ENCODE measurements around the gene OR52L1. TPM values are rescaled to one million over a fixed set of nuclear protein-coding genes. Genes with fewer than 3 reads are reported as not detected.
A peak's percentile ranks its signal among the peaks of the same experiment; 100 is the strongest.

The OR52L1 gene
- not detected in 2 replicates for total RNA-seq (ENCODE audit: low replicate concordance)
- long read RNA-seq: 0 reads

DNA sequence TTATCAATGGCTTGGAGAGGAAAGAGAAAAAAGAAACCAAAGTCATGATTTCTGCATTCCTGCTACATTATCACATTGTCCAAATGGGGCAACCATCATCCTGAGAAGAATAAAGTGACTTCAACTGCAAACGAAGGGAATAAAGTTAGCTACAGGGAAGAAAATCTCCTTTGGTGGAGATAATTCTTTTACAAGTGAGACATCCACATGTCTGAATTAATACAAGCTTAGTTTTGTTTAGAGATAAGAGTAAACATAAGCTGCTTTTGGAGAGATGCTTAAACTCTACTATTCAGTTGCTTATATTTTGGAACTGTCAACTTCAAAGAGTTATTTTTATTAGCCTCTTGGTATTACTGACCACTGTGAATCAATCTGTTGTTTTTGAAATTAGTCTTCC is at the start of gene OR52L1:
OR52L1 (minus strand) TSS at position 101 of the 400 bp plus-strand sequence; CDS start at position 46, 55 bp downstream.
- H3K4me1 Mint-ChIP-seq (ENCODE audit: unreplicated experiment): no peaks in the 10 kb centered on the region
- peaks cover 13% of the 10 kb centered on the region for H3K27me3 Mint-ChIP-seq
- TF ChIP-seq, protein P1, sequence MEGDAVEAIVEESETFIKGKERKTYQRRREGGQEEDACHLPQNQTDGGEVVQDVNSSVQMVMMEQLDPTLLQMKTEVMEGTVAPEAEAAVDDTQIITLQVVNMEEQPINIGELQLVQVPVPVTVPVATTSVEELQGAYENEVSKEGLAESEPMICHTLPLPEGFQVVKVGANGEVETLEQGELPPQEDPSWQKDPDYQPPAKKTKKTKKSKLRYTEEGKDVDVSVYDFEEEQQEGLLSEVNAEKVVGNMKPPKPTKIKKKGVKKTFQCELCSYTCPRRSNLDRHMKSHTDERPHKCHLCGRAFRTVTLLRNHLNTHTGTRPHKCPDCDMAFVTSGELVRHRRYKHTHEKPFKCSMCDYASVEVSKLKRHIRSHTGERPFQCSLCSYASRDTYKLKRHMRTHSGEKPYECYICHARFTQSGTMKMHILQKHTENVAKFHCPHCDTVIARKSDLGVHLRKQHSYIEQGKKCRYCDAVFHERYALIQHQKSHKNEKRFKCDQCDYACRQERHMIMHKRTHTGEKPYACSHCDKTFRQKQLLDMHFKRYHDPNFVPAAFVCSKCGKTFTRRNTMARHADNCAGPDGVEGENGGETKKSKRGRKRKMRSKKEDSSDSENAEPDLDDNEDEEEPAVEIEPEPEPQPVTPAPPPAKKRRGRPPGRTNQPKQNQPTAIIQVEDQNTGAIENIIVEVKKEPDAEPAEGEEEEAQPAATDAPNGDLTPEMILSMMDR (conservative IDR thresholded peaks at IDR 0.05): no peak
- H3K36me3 Mint-ChIP-seq: no peaks in the 10 kb centered on the region
- no peak for DNase-seq (ENCODE audit: extremely low spot score, unreplicated experiment)
- no peak within 1 kb of the TSS for H3K4me3 Mint-ChIP-seq
- no peaks in the 10 kb centered on the region for H3K9me3 Mint-ChIP-seq
- no peak within 1 kb of the TSS for H3K27ac Mint-ChIP-seq

DNA sequence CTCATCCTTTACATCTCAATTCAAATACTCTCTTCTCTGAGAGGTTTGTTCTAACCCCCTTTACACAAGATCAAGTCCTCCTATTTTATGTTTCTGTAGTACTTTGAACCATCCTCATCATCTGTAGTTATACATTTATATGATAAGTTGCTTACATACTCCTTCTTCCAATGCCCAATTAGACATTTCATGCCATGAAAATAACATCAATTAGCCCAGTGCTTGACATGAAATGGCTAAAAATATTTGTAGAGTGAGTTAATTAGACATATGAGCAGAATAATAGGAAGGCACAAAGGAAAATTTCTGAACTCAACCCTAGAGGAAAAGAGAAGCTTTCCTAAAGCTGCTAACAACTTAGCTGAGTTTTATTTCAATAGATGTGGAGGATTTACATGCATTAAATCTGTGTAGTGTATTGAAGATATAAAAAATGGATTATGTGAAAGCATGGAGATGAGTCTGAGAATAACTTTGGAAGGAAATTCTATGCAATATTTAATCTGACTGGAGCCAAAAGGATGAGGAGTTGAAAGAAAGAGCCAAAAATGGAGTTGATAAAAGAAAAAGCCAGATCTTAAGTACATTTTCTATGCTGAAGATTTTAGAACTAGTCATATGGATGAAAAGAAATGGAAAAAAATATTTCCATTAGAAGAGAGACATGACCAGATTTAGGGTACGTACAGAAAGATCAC is 44.1 kb upstream of the OR52L1 start, which contains the start of gene OR56A1:
OR56A1 (minus strand) TSS at position 51 of the 698 bp plus-strand sequence. CDS start 3,066 bp downstream, outside the sequence.
- no peaks in the 10 kb centered on the region for H3K4me1 Mint-ChIP-seq (ENCODE audit: unreplicated experiment)
- H3K27me3 Mint-ChIP-seq: no peaks in the 10 kb centered on the region
- H3K4me3 Mint-ChIP-seq: no peak within 1 kb of the TSS
- TF ChIP-seq, protein P1 (conservative IDR thresholded peaks at IDR 0.05): no peak
- no peak within 1 kb of the TSS for H3K27ac Mint-ChIP-seq
- H3K36me3 Mint-ChIP-seq: no peaks in the 10 kb centered on the region
- H3K9me3 Mint-ChIP-seq: no peaks in the 10 kb centered on the region
- DNase-seq (ENCODE audit: extremely low spot score, unreplicated experiment): no peak

DNA sequence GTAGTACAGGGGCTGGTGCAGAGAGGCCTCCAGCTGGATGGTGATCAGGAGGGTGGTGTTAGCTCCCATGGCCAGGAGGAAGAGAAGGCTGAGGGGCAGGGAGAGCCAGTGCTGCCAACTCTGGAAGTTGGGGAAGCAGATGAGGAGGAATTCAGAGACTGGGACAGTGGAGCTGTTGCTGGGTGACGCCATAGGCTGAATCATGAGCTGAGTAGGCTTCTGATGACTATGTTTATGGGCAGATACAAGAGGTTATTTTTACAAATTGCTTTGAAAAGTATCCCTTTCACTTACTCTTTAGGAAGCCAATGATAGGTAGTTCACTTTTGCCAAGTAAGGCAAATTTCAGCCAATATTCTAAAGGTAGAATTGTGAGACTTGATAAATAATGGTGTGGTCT is 40.7 kb upstream of the OR52L1 start:
- DNase-seq (ENCODE audit: extremely low spot score, unreplicated experiment): no peak
- TF ChIP-seq, protein P1 (conservative IDR thresholded peaks at IDR 0.05): no peak
- Mint-ChIP-seq H3K4me3 (no peak overlapping the region), H3K27me3 (peaks cover 12% of the 10 kb centered on the region), H3K9me3 (no peaks in the 10 kb centered on the region), H3K27ac (no peak overlapping the region), H3K4me1 (ENCODE audit: unreplicated experiment) (no peaks in the 10 kb centered on the region), H3K36me3 (no peaks in the 10 kb centered on the region)

DNA sequence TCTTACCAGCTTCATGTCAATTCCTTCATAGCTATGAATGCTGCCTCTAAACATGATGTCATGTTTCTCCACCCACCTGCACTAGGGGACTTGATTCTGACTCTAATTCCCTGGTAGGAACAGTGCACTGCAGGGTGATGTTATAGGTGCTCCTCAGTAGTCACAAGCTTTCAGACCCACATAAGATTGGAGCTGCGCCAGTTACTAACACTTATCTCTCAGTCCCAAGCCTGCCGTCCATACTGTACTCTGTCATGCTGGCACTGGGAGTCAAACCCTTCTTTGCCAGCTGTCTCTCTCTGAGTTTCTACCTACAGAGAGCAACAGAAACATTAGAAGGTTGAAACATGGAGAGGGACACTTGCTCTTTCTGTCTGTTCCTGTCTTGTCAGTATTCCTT is 38.3 kb upstream of the OR52L1 start:
- no peak for DNase-seq (ENCODE audit: extremely low spot score, unreplicated experiment)
- Mint-ChIP-seq H3K27ac (no peak overlapping the region), H3K36me3 (no peaks in the 10 kb centered on the region), H3K27me3 (peaks cover 12% of the 10 kb centered on the region), H3K9me3 (no peaks in the 10 kb centered on the region), H3K4me1 (ENCODE audit: unreplicated experiment) (no peaks in the 10 kb centered on the region), H3K4me3 (no peak overlapping the region)
- TF ChIP-seq, protein P1 (conservative IDR thresholded peaks at IDR 0.05): no peak

DNA sequence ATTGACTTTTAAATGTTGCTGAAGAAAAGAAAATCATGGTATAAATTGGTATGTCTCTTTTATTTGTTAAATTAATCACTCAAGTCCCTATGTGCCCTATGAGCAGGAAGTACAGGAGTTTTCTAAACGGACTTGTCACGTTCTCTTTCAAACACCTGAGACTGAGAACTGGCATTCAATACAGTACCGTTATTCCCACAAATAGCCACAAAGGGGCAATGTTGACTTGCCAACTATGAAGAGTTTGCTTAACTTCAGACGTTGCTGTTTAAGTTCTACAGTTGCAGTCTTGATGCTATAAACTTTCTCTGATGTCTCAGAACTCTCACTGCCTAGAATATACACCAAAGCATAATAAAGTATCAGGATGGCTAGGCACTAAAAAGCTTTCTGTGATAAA is 36.2 kb upstream of the OR52L1 start:
- DNase-seq (ENCODE audit: extremely low spot score, unreplicated experiment): no peak

More for the DNA sequence above, 36.2 kb upstream of the OR52L1 start:
- Mint-ChIP-seq H3K4me1 (ENCODE audit: unreplicated experiment) (no peaks in the 10 kb centered on the region), H3K9me3 (no peaks in the 10 kb centered on the region), H3K36me3 (no peaks in the 10 kb centered on the region), H3K27ac (no peak overlapping the region), H3K4me3 (no peak overlapping the region), H3K27me3 (peaks cover 18% of the 10 kb centered on the region)
- TF ChIP-seq, protein P1 (conservative IDR thresholded peaks at IDR 0.05): peak; percentile 77

All from type B pancreatic cell (in vitro differentiated cells).